SK-N-SH treated with all-trans-retinoic acid at 6 μM for 48 hours (cell line): ENCODE results near the gene LRCH4.

Experiments used
- ATAC-seq: fragments of 200-7000 bp; cut with Tn5 transposase; 3 replicates; pipeline ENCODE4 v1.9.1; 2020; ENCODE audit warnings: mild to moderate bottlenecking, moderate library complexity
- ARNTL ChIP-seq: fragments of 450-650 bp; formaldehyde crosslinking; IDR thresholded peaks from 2 replicates; pipeline ENCODE4 v1.5.0; 2020; ENCODE audit warnings: low read depth, mild to moderate bottlenecking, moderate library complexity, borderline replicate concordance
- BACH2 ChIP-seq: fragments of 250-450 bp; sonication (Bioruptor Pico); IDR thresholded peaks from 2 replicates; pipeline ENCODE4 v1.9.0; 2021; ENCODE audit warnings: mild to moderate bottlenecking, borderline replicate concordance
- CREB5 ChIP-seq: fragments of 250-450 bp; sonication (Bioruptor Pico); IDR thresholded peaks from 2 replicates; pipeline ENCODE4 v1.5.1; 2020; ENCODE audit warnings: low read depth, mild to moderate bottlenecking, moderate library complexity
- CSDC2 ChIP-seq: fragments of 250-450 bp; sonication (Bioruptor Pico); IDR thresholded peaks from 2 replicates; pipeline ENCODE4 v1.5.0; 2020; ENCODE audit warnings: mild to moderate bottlenecking, moderate library complexity
- CSRNP3 ChIP-seq: fragments of 250-450 bp; sonication (Bioruptor Pico); IDR thresholded peaks from 2 replicates; pipeline ENCODE4 v1.5.1; 2021; ENCODE audit warnings: mild to moderate bottlenecking, moderate library complexity
- ESRRG ChIP-seq: fragments of 250-450 bp; sonication (Bioruptor Pico); IDR thresholded peaks from 2 replicates; pipeline ENCODE4 v1.6.1; 2021; ENCODE audit warnings: mild to moderate bottlenecking
- GLIS3 ChIP-seq: fragments of 250-450 bp; sonication (Bioruptor Pico); IDR thresholded peaks from 2 replicates; pipeline ENCODE4 v1.5.0; 2020; ENCODE audit warnings: mild to moderate bottlenecking, moderate library complexity
- OSR1 ChIP-seq: fragments of 250-450 bp; sonication (Bioruptor Pico); IDR thresholded peaks from 2 replicates; pipeline ENCODE4 v1.8.0; 2022; ENCODE audit warnings: moderate library complexity, mild to moderate bottlenecking, inconsistent platforms
- POU6F1 ChIP-seq: fragments of 250-450 bp; sonication (Bioruptor Pico); IDR thresholded peaks from 2 replicates; pipeline ENCODE4 v1.8.0; 2021; ENCODE audit warnings: low read depth, mild to moderate bottlenecking, moderate library complexity, borderline replicate concordance
- PPARA ChIP-seq: fragments of 250-450 bp; sonication (Bioruptor Pico); IDR thresholded peaks from 2 replicates; pipeline ENCODE4 v1.5.0; 2020; ENCODE audit warnings: mild to moderate bottlenecking, borderline replicate concordance
- RARB ChIP-seq: fragments of 250-450 bp; sonication (Bioruptor Pico); IDR thresholded peaks from 2 replicates; pipeline ENCODE4 v1.8.0; 2021; ENCODE audit warnings: mild to moderate bottlenecking, moderate library complexity
- SNAI2 ChIP-seq: fragments of 250-450 bp; sonication (Bioruptor Pico); IDR thresholded peaks from 2 replicates; pipeline ENCODE4 v1.5.0; 2020; ENCODE audit warnings: mild to moderate bottlenecking, moderate library complexity
- TCF4 ChIP-seq: fragments of 250-450 bp; sonication (Bioruptor Pico); IDR thresholded peaks from 2 replicates; pipeline ENCODE4 v1.8.0; 2021; ENCODE audit warnings: mild to moderate bottlenecking, moderate library complexity, borderline replicate concordance
- TOX ChIP-seq: fragments of 250-450 bp; sonication (Bioruptor Pico); IDR thresholded peaks from 2 replicates; pipeline ENCODE4 v1.8.0; 2021; ENCODE audit warnings: mild to moderate bottlenecking, moderate library complexity, borderline replicate concordance
- ZC3H10 ChIP-seq: fragments of 250-450 bp; sonication (Bioruptor Pico); IDR thresholded peaks from 2 replicates; pipeline ENCODE4 v1.5.1; 2021; ENCODE audit warnings: mild to moderate bottlenecking, moderate library complexity
- ZFP3 ChIP-seq: fragments of 250-450 bp; sonication (Bioruptor Pico); IDR thresholded peaks from 2 replicates; pipeline ENCODE4 v1.5.0; 2020; ENCODE audit warnings: mild to moderate bottlenecking, moderate library complexity
- ZFP30 ChIP-seq: fragments of 450-650 bp; formaldehyde crosslinking; IDR thresholded peaks from 2 replicates; pipeline ENCODE4 v1.5.0; 2022; ENCODE audit warnings: mild to moderate bottlenecking, moderate library complexity
- ZNF70 ChIP-seq: fragments of 450-650 bp; formaldehyde crosslinking; IDR thresholded peaks from 2 replicates; pipeline ENCODE4 v1.5.0; 2020; ENCODE audit warnings: mild to moderate bottlenecking, moderate library complexity
- ZNF8 ChIP-seq: fragments of 450-650 bp; formaldehyde crosslinking; IDR thresholded peaks from 2 replicates; pipeline ENCODE4 v1.5.0; 2020; ENCODE audit warnings: mild to moderate bottlenecking, moderate library complexity
- TF ChIP-seq, protein P1 (sequence below): fragments of 250-450 bp; sonication (Bioruptor Pico); IDR thresholded peaks from 2 replicates; pipeline ENCODE4 v1.5.0; 2020; ENCODE audit warnings: mild to moderate bottlenecking, moderate library complexity

The LRCH4 gene

GRCh38 chr7:100609958-100610357 is 24.0 kb upstream of the LRCH4 start (continued):
- TF ChIP-seq POU6F1 (CRISPR knock-in tag): no peak
- no peak for TF ChIP-seq CSRNP3
- no peak for TF ChIP-seq TCF4 (CRISPR knock-in tag)

DNA sequence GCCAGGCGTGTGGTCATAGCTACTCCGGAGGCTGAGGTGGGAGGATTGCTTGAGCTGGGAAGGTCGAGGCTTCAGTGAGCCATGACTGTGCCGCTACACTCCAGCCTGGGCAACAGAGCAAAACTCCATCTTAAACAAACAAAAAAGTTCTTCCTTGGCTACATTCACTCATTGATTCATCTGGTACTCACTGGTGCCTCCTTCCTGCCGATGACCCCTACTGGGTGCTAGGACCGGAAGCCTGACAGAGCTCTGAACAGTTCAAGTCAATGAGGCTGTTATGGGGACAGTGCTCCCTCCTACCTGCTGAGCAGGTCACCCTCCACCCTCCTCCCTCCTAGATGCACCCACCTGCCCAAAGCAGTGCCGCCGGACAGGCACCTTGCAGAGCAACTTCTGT is 21.2 kb upstream of the LRCH4 start:
- no peak for ATAC-seq
- no peak for TF ChIP-seq ZNF70
- no peak for TF ChIP-seq BACH2 (CRISPR knock-in tag)
- TF ChIP-seq GLIS3 (CRISPR knock-in tag): no peak
- no peak for TF ChIP-seq TOX
- TF ChIP-seq OSR1 (CRISPR knock-in tag): no peak
- TF ChIP-seq ZNF8: no peak
- no peak for TF ChIP-seq ZFP30 (CRISPR knock-in tag)
- TF ChIP-seq ZFP3 (CRISPR knock-in tag): no peak
- no peak for TF ChIP-seq RARB (CRISPR knock-in tag)
- no peak for TF ChIP-seq TCF4 (CRISPR knock-in tag)
- no peak for TF ChIP-seq POU6F1 (CRISPR knock-in tag)
- no peak for TF ChIP-seq ARNTL
- no peak for TF ChIP-seq ZC3H10 (CRISPR knock-in tag)
- TF ChIP-seq CREB5 (CRISPR knock-in tag): no peak
- no peak for TF ChIP-seq CSDC2
- TF ChIP-seq SNAI2: no peak

DNA sequence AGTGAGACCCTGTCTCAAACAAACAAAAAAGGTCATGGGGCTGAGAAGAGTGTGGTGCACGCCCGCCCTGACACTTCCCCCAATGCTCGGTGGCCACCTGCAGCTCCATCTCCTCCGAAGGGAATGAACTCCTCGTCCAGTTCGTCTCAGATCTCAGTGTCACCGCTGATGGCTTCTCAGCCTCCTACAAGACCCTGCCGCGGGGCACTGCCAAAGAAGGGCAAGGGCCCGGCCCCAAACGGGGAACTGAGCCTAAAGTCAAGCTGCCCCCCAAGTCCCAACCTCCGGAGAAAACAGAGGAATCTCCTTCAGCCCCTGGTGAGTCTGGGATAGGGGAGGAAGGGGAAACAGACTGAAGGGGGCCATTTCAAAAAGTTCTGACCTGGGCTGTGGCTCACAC is 20.4 kb upstream of the LRCH4 start:
- no peak for TF ChIP-seq CSDC2
- TF ChIP-seq ZC3H10 (CRISPR knock-in tag): no peak
- TF ChIP-seq ESRRG: no peak
- TF ChIP-seq ZNF8: no peak
- TF ChIP-seq OSR1 (CRISPR knock-in tag): no peak
- TF ChIP-seq ZFP3 (CRISPR knock-in tag): no peak
- no peak for TF ChIP-seq PPARA
- ATAC-seq: no peak

DNA sequence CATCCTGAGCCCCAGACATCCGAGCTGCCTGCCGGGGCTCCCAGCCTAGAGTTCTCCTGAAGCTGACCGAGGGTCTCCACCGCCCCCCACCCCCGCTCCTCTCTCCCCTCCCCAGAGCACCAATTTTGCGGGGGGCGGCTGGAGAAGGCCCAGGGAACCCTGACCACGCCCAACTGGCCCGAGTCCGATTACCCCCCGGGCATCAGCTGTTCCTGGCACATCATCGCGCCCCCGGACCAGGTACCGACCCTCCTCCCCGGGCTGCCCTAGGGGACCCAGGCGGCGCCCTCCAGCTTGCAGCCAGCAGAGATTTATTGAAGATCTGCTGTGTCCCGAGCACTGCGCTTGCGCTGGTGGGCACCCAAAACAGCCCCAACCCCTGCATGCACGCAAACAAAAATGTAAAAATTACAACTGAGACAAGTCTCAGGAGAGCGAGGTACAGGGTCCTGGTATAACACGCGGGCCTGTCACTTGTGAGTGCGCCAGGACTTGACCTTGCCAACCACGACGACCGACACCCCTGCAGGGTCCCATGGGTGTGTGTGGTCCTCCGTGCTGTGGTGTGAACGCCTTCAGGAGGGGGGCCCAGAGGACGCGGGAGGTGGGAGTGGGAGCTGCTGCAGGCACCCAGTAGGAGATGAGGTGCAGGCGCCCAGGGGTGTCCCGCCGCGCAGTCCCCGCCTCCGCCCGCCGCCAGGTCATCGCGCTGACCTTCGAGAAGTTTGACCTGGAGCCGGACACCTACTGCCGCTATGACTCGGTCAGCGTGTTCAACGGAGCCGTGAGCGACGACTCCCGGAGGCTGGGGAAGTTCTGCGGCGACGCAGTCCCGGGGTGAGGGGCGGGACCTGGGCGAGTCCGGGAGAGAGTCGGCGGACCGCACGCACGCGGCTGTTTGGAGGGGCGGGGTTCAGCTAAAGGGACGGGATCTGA is 19.3 kb upstream of the LRCH4 start:
- ATAC-seq: no peak
- TF ChIP-seq CSDC2: no peak
- TF ChIP-seq, protein P1, sequence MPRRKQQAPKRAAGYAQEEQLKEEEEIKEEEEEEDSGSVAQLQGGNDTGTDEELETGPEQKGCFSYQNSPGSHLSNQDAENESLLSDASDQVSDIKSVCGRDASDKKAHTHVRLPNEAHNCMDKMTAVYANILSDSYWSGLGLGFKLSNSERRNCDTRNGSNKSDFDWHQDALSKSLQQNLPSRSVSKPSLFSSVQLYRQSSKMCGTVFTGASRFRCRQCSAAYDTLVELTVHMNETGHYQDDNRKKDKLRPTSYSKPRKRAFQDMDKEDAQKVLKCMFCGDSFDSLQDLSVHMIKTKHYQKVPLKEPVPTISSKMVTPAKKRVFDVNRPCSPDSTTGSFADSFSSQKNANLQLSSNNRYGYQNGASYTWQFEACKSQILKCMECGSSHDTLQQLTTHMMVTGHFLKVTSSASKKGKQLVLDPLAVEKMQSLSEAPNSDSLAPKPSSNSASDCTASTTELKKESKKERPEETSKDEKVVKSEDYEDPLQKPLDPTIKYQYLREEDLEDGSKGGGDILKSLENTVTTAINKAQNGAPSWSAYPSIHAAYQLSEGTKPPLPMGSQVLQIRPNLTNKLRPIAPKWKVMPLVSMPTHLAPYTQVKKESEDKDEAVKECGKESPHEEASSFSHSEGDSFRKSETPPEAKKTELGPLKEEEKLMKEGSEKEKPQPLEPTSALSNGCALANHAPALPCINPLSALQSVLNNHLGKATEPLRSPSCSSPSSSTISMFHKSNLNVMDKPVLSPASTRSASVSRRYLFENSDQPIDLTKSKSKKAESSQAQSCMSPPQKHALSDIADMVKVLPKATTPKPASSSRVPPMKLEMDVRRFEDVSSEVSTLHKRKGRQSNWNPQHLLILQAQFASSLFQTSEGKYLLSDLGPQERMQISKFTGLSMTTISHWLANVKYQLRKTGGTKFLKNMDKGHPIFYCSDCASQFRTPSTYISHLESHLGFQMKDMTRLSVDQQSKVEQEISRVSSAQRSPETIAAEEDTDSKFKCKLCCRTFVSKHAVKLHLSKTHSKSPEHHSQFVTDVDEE (CRISPR knock-in tag): no peak
- TF ChIP-seq, all 23 proteins: peak for 0
